Cardiac muscle cell (in vitro differentiated cells and primary cell): ENCODE data around the gene MACROD2. TPM values are rescaled to one million over a fixed set of nuclear protein-coding genes. Genes with fewer than 3 reads are reported as not detected.
"Not testable (repeated sequence)": the region's sequence is repeated elsewhere in the genome, so short reads cannot be mapped to it uniquely, and the experiment has no call there.

Experiments
- DNase-seq, 2 donors: peaks; one replicate each; pipeline versions ENCODE4 v3.0.0 to v3.0.0-alpha.2; 2010 to 2017; ENCODE audit warnings: low read depth in 1 of 2, low spot score in 1 of 2
- H3K27ac ChIP-seq: fragments of 200-600 bp; sonication (generic); 2 replicates; pipeline ENCODE4 v1.5.1; 2016
- H3K27me3 ChIP-seq: fragments of 200-600 bp; sonication (generic); 2 replicates; pipeline ENCODE4 v1.6.0; 2016; ENCODE audit warnings: control low read depth
- H3K36me3 ChIP-seq: fragments of 200-600 bp; sonication (generic); 2 replicates; pipeline ENCODE4 v1.5.1; 2016; ENCODE audit warnings: control low read depth
- H3K4me1 ChIP-seq: fragments of 200-600 bp; sonication (generic); 2 replicates; pipeline ENCODE4 v1.8.1; 2017; ENCODE audit warnings: low read depth, mild to moderate bottlenecking, mixed run types
- H3K4me3 ChIP-seq: fragments of 200-600 bp; sonication (generic); 2 replicates; pipeline ENCODE4 v1.5.1; 2016; ENCODE audit warnings: mild to moderate bottlenecking
- H3K9me3 ChIP-seq: fragments of 200-600 bp; sonication (generic); 2 replicates; pipeline ENCODE4 v1.5.1; 2017; ENCODE audit warnings: low read depth, mild to moderate bottlenecking, control low read depth
- CTCF ChIP-seq: IDR thresholded peaks from 2 replicates; pipeline ENCODE4 v1.5.1; 2012; ENCODE audit warnings: low read depth, mild to moderate bottlenecking, low read length
- polyA plus RNA-seq: library from polyadenylated mRNA; unstranded; fragments of >200 nt; fragmentation: Nextera tagmentation; extraction: Ambion mirVana; gene quantifications from 2 replicates; pipeline ENCODE4 v1.2.1, GENCODE V29; 2016
- total RNA-seq: library from RNA; depleted of rRNA; stranded (reverse); fragments of >200 nt; gene quantifications from 2 replicates; pipeline ENCODE4 v1.2.3, GENCODE V29; 2016

MACROD2 gene
- total and polyA plus RNA-seq, 2 experiments from 2014 or later, result 9.3 to 14.4 TPM

- H3K27me3 ChIP-seq, result no peaks in the 10 kb centered on the region
- H3K36me3 ChIP-seq, result no peaks in the 10 kb centered on the region
- H3K4me3 ChIP-seq, result no peak overlapping the region
- no peak for TF ChIP-seq CTCF
- H3K4me1 ChIP-seq, result no peaks in the 10 kb centered on the region
- H3K9me3 ChIP-seq, result no peaks in the 10 kb centered on the region
- DNase-seq, result no peak
- H3K27ac ChIP-seq, result no peak overlapping the region
Measured at GRCh38 chr20:14972256-14972655, 976.9 kb downstream of the MACROD2 start.

GRCh38 chr20:14972690-14973089 lies 977.4 kb downstream of the MACROD2 start:
- H3K4me1 ChIP-seq, result no peaks in the 10 kb centered on the region
- no peak overlapping the region for H3K27ac ChIP-seq
- H3K27me3 ChIP-seq, result no peaks in the 10 kb centered on the region
- H3K9me3 ChIP-seq, result no peaks in the 10 kb centered on the region
- no peaks in the 10 kb centered on the region for H3K36me3 ChIP-seq
- TF ChIP-seq CTCF, result no peak
- DNase-seq, result no peak
- no peak overlapping the region for H3K4me3 ChIP-seq

- no peak overlapping the region for H3K4me3 ChIP-seq
- no peak for DNase-seq
- no peaks in the 10 kb centered on the region for H3K27me3 ChIP-seq
- no peak overlapping the region for H3K27ac ChIP-seq
- H3K36me3 ChIP-seq, result no peaks in the 10 kb centered on the region
- no peaks in the 10 kb centered on the region for H3K4me1 ChIP-seq
- TF ChIP-seq CTCF, result no peak
- H3K9me3 ChIP-seq, result no peaks in the 10 kb centered on the region
Measured at GRCh38 chr20:14979453-14979986, 984.2 kb downstream of the MACROD2 start.

- not testable (repeated sequence) for DNase-seq, H3K36me3 ChIP-seq, H3K4me3 ChIP-seq, H3K9me3 ChIP-seq, H3K27me3 ChIP-seq, H3K4me1 ChIP-seq, H3K27ac ChIP-seq
Measured at GRCh38 chr20:14981486-14981885, 986.2 kb downstream of the MACROD2 start.

- H3K36me3 ChIP-seq, H3K27me3 ChIP-seq, DNase-seq, H3K27ac ChIP-seq, H3K4me1 ChIP-seq, H3K4me3 ChIP-seq, H3K9me3 ChIP-seq: not testable (repeated sequence)
Measured at GRCh38 chr20:14982324-14982723, 987.0 kb downstream of the MACROD2 start.

GRCh38 chr20:14984305-14984704 lies 989.0 kb downstream of the MACROD2 start:
- Histone ChIP-seq H3K27ac (no peak overlapping the region), H3K4me3 (no peak overlapping the region), H3K36me3 (no peaks in the 10 kb centered on the region), H3K9me3 (no peaks in the 10 kb centered on the region), H3K27me3 (no peaks in the 10 kb centered on the region), H3K4me1 (no peaks in the 10 kb centered on the region)
- DNase-seq, result no peak
- no peak for TF ChIP-seq CTCF
